B cell (primary cell): ENCODE results near the gene PTPRC. TPM values are rescaled to one million over a fixed set of nuclear protein-coding genes. Genes with fewer than 3 reads are reported as not detected.

Source experiments
- ATAC-seq: fragments of 200-7000 bp; cut with Tn5 transposase; one replicate; pipeline ENCODE4 v1.10.0; 2021; ENCODE audit warnings: low read depth, mild to moderate bottlenecking, moderate number of reproducible peaks, moderate library complexity
- CTCF ChIA-PET: fragments of 350-600 bp; sonication (Branson Sonifier 250); formaldehyde crosslinking; loops from one replicate; lab custom pipeline; 2021; ENCODE audit warnings: antibody characterized with exemption, inconsistent platforms; lab: Charles Lee
- POLR2A ChIA-PET: fragments of 350-600 bp; sonication (Branson Sonifier 250); formaldehyde crosslinking; loops from one replicate; lab custom pipeline; 2021; ENCODE audit warnings: antibody characterized with exemption; lab: Charles Lee
- DNase-seq: peaks from one replicate; pipeline ENCODE4 v3.0.0; 2013
- H2AFZ ChIP-seq: 2 replicates; pipeline ENCODE4 v1.6.1; 2012; ENCODE audit warnings: mild to moderate bottlenecking, low read depth, low read length; ENCODE audit not compliant: insufficient read depth, poor library complexity, severe bottlenecking
- H3K27ac ChIP-seq, 2 donors: 1 replicate in 1 of 2; 2 replicates in 1 of 2; pipeline ENCODE4 v1.5.1; 2012 to 2013; ENCODE audit warnings: low read length in 2 of 2, mild to moderate bottlenecking in 2 of 2, moderate library complexity in 1 of 2
- H3K27me3 ChIP-seq, 4 experiments: fragments of 200-600 bp in 1 of 4; sonication (generic) in 1 of 4; replicated peaks in 1 of 4; 1 replicate in 2 of 4; 2 replicates in 2 of 4; pipeline versions ENCODE4 v1.6.1 to v1.7.0; 2013 to 2016; ENCODE audit warnings: low read length in 3 of 4, mild to moderate bottlenecking in 2 of 4, mixed read lengths in 1 of 4, moderate library complexity in 1 of 4; ENCODE audit not compliant: insufficient read depth in 4 of 4, control insufficient read depth in 3 of 4; ENCODE audit errors: control extremely low read depth in 1 of 4
- H3K36me3 ChIP-seq, 2 experiments: replicated peaks in 1 of 2; 1 replicate in 1 of 2; 2 replicates in 1 of 2; pipeline versions ENCODE4 v1.6.1 to v1.7.1; 2013; ENCODE audit warnings: low read length in 1 of 2; ENCODE audit not compliant: insufficient read depth in 2 of 2, control insufficient read depth in 1 of 2; ENCODE audit errors: control extremely low read depth in 1 of 2, extremely low read depth in 1 of 2
- H3K4me1 ChIP-seq, 2 donors: fragments of 200-600 bp in 1 of 2; sonication (generic) in 1 of 2; 1 replicate in 1 of 2; 2 replicates in 1 of 2; pipeline versions ENCODE4 v1.5.1 to v1.6.1; 2013 to 2017; ENCODE audit warnings: low read length in 2 of 2; ENCODE audit not compliant: control insufficient read depth in 2 of 2, insufficient read depth in 2 of 2
- H3K4me2 ChIP-seq: replicated peaks from 2 replicates; pipeline ENCODE3; 2012; ENCODE audit warnings: mild to moderate bottlenecking, low read depth, low read length; ENCODE audit not compliant: poor library complexity, severe bottlenecking
- H3K4me3 ChIP-seq, 5 experiments: fragments of 200-600 bp in 1 of 5; sonication (generic) in 1 of 5; 1 replicate in 3 of 5; 2 replicates in 2 of 5; pipeline versions ENCODE4 v1.5.1 to v1.7.0; 2011 to 2016; ENCODE audit warnings: low read length in 4 of 5, mild to moderate bottlenecking in 4 of 5, low read depth in 2 of 5, control low read depth in 1 of 5, moderate library complexity in 1 of 5; ENCODE audit not compliant: insufficient read depth in 1 of 5; ENCODE audit errors: control extremely low read depth in 1 of 5, extremely low read depth in 1 of 5
- H3K79me2 ChIP-seq: fragments of 200-600 bp; sonication (generic); one replicate; pipeline ENCODE4 v1.6.0; 2016; ENCODE audit warnings: low read length; ENCODE audit not compliant: control insufficient read depth, insufficient read depth
- H3K9ac ChIP-seq: fragments of 200-600 bp; sonication (generic); 2 replicates; pipeline ENCODE4 v1.6.1; 2017; ENCODE audit warnings: mild to moderate bottlenecking, low read length, moderate library complexity
- H3K9me3 ChIP-seq, 3 donors: one replicate each; pipeline versions ENCODE4 v1.6.1 to v1.7.1; 2013; ENCODE audit warnings: low read length in 2 of 3; ENCODE audit not compliant: control insufficient read depth in 2 of 3, insufficient read depth in 1 of 3; ENCODE audit errors: control extremely low read depth in 1 of 3
- H4K20me1 ChIP-seq: 2 replicates; pipeline ENCODE4 v1.6.0; 2012; ENCODE audit warnings: mild to moderate bottlenecking, low read length; ENCODE audit not compliant: insufficient read depth, control insufficient read depth, poor library complexity, severe bottlenecking
- H3K27ac Mint-ChIP-seq: one replicate; pipeline ENCODE4 v1.8.0; 2021; ENCODE audit warnings: mixed read lengths
- H3K27me3 Mint-ChIP-seq: one replicate; pipeline ENCODE4 v1.8.0; 2021; ENCODE audit warnings: mixed read lengths
- H3K4me1 Mint-ChIP-seq: one replicate; pipeline ENCODE4 v1.8.0; 2021; ENCODE audit warnings: mixed read lengths
- H3K4me3 Mint-ChIP-seq: one replicate; pipeline ENCODE4 v1.8.0; 2021; ENCODE audit warnings: mixed read lengths
- H3K9me3 Mint-ChIP-seq: one replicate; pipeline ENCODE4 v1.8.0; 2022; ENCODE audit warnings: mixed read lengths; ENCODE audit not compliant: insufficient read depth
- CTCF ChIP-seq: fragments of 200-600 bp; IDR thresholded peaks from one replicate; pipeline ENCODE4 v1.8.0; 2022; ENCODE audit warnings: antibody characterized with exemption, mild to moderate bottlenecking
- EZH2 ChIP-seq: IDR thresholded peaks from 2 replicates; pipeline ENCODE4 v1.6.1; 2012; ENCODE audit warnings: borderline replicate concordance, low read depth, mild to moderate bottlenecking, moderate library complexity, low read length; ENCODE audit not compliant: insufficient read depth, poor library complexity, severe bottlenecking
- WGBS: methylation state at CpG from one replicate; pipeline ENCODE4 v1.1.5; 2013; ENCODE audit warnings: missing lambda C conversion rate; ENCODE audit not compliant: insufficient coverage; 5-methylcytosine and 5-hydroxymethylcytosine counted together
- intact Hi-C: fragments of 100-400 bp; cut with micrococcal nuclease; formaldehyde crosslinking; loops from one replicate; pipeline ENCODE4 v1.10.0; 2022
- polyA plus RNA-seq: library from polyadenylated mRNA; depleted of rRNA; stranded (reverse); fragments of >200 nt; gene quantifications from 2 replicates; pipeline ENCODE4 v1.2.3, GENCODE V29; 2012
- total RNA-seq, 2 donors: library from RNA; stranded (reverse); fragments of 120-200 nt in 1 of 2; gene quantifications; 1 replicate in 1 of 2; 2 replicates in 1 of 2; pipeline versions ENCODE4 v1.2.3 to v1.2.4, GENCODE V29; 2013 to 2022

PTPRC gene
- total and polyA plus RNA-seq, 2 donors (not counting 1 experiment from before 2014, with no cell fraction given), result 151 to 543 TPM

- TF ChIP-seq EZH2 (no peak), CTCF (no peak)
- Mint-ChIP-seq H3K9me3 (peaks cover 7% of the 10 kb centered on the region), H3K4me3 (peak overlapping the region; percentile 62), H3K27ac (peak overlapping the region; percentile 66), H3K4me1 (peaks cover 56% of the 10 kb centered on the region), H3K27me3 (no peaks in the 10 kb centered on the region)
- Histone ChIP-seq H3K27me3 (no peaks in the 10 kb centered on the region), H3K9ac (peak overlapping the region; percentile 67), H3K4me2 (peak overlapping the region; percentile 72), H3K4me1 (peaks cover 49 to 54% of the 10 kb centered on the region in 2 donors), H3K4me3 (no peak overlapping the region), H3K79me2 (peaks cover 54% of the 10 kb centered on the region), H3K9me3 (peaks cover 5 to 12% (median 9%) of the 10 kb centered on the region in 3 donors), H3K36me3 (peaks cover 0 to 9% of the 10 kb centered on the region in 2 experiments), H4K20me1 (no peaks in the 10 kb centered on the region), H2AFZ (no peak overlapping the region), H3K27ac (peak overlapping the region in 1 of 2 donors; percentile 94)
- POLR2A ChIA-PET, result interaction anchor here (0.6 to 0.8 kb wide), 2 partner anchors 44 to 63 kb away, joined by 4 to 5 read pairs; no protein-coding TSS in a partner anchor
- CTCF ChIA-PET, result interaction anchor here (0.6 to 2.7 kb wide), 8 partner anchors 10 to 90 kb away, joined by 3 to 18 read pairs (median 4); no protein-coding TSS in a partner anchor
- WGBS, result 100% methylated on average over 1 of the region's 2 CpGs
- ATAC-seq, result no peak
- intact Hi-C loops, result loop anchor here (2.0 kb wide), 1 partner anchor 39 kb away; no protein-coding TSS in a partner anchor
- no peak for DNase-seq
These were observed 43.1 kb upstream of the PTPRC start for GRCh38 chr1:198595765-198596164.

GRCh38 chr1:198597690-198598430, 41.0 kb upstream of the PTPRC start:
- ChIA-PET POLR2A (interaction anchor here (0.6 to 4.7 kb wide), 15 partner anchors 13 to 84 kb away, joined by 3 to 87 read pairs (median 5); partner anchors contain the start of gene PTPRC), CTCF (interaction anchor here (0.8 to 3.0 kb wide), 19 partner anchors 9 to 88 kb away, joined by 3 to 44 read pairs (median 4); partner anchors contain the start of gene PTPRC)
- no CpG with 5 or more reads among the region's 7 CpGs for WGBS
- peak overlapping the region; percentile 44 to 70 (median 64) for H3K4me3 ChIP-seq
- TF ChIP-seq CTCF (no peak), EZH2 (no peak)
- H3K4me2 ChIP-seq, result peak overlapping the region; percentile 72
- peak overlapping the region; percentile 99 for H3K27ac Mint-ChIP-seq
- peak overlapping the region; percentile 67 for H3K9ac ChIP-seq
- H3K4me3 Mint-ChIP-seq, result peak overlapping the region; percentile 97
- H3K4me1 Mint-ChIP-seq, result peaks cover 77% of the 10 kb centered on the region
- intact Hi-C loops, result loop anchor here (1.0 to 2.0 kb wide), 7 partner anchors 15 to 83 kb away; no protein-coding TSS in a partner anchor
- DNase-seq, result peak; percentile 68
- no peaks in the 10 kb centered on the region for H4K20me1 ChIP-seq
- H3K79me2 ChIP-seq, result peaks cover 62% of the 10 kb centered on the region
- H3K4me1 ChIP-seq, result peaks cover 70 to 75% of the 10 kb centered on the region in 2 donors
- H3K27me3 ChIP-seq, result no peaks in the 10 kb centered on the region
- peak overlapping the region; percentile 94 to 96 for H3K27ac ChIP-seq
- peaks cover 0 to 9% of the 10 kb centered on the region in 2 experiments for H3K36me3 ChIP-seq
- peak; percentile 29 for ATAC-seq
- peaks cover 4 to 9% (median 4%) of the 10 kb centered on the region in 3 donors for H3K9me3 ChIP-seq
- no peaks in the 10 kb centered on the region for H3K27me3 Mint-ChIP-seq
- H2AFZ ChIP-seq, result peak overlapping the region; percentile 43
- H3K9me3 Mint-ChIP-seq, result peaks cover 2% of the 10 kb centered on the region
